Islet of Langerhans (tissue), 1 donor: Measurements from ENCODE around the gene PML.
"Not testable (repeated sequence)": the region's sequence is repeated elsewhere in the genome, so short reads cannot be mapped to it uniquely, and the experiment has no call there.

ENCODE experiments used
- FAIRE-seq: peaks from one replicate; lab custom pipeline; 2011; peaks lifted over from hg19 to GRCh38; lab: Jason Lieb, UNC

Gene PML

GRCh38 chr15:73959801-73960200, 34.7 kb upstream of the PML start:
- no peak for FAIRE-seq

- not testable (repeated sequence) for FAIRE-seq
Observed at GRCh38 chr15:73960472-73961070, 33.9 kb upstream of the PML start.

GRCh38 chr15:73962433-73962832, 32.1 kb upstream of the PML start:
- FAIRE-seq = no peak

- FAIRE-seq = no peak
Observed at GRCh38 chr15:73964736-73965093, 29.8 kb upstream of the PML start.

DNA sequence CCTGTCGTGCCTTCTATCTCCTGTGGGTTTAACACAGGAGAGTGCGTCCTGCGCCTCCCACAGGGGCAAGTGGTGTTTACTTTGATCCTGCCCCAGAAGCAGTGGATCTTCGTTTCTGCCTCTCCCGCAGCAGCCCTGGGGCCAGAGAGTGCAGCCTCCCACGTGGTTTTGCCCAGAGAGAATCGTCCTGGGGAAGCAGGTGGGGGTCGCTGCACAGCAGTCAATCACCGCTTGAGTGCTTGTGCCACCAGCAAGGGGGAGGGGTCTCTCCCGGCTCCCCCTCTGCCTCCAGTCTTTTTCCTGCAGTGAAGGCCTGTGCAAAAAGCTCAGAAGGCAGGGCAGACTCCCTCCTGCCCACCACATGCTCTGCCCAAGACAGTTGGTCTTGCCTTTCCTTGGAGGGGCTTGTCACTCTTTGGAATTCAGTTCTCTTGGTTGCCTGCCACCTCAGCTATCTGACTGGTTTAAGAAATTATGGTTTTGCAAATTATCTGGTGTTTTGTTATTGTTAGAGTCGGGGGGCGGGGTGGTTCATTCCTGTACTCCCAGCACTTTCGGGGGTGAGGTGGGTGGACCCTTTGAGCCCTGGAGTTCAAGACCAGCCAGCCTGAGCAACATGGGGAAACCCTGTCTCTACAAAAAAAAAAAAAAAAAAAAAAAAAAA, 29.3 kb upstream of the PML start:
- no peak for FAIRE-seq

- FAIRE-seq = no peak
Observed at GRCh38 chr15:73965758-73966113, 28.8 kb upstream of the PML start.

- FAIRE-seq = no peak
Observed at GRCh38 chr15:73968461-73968860, 26.1 kb upstream of the PML start.

- no peak for FAIRE-seq
Observed at GRCh38 chr15:73969151-73969759, 25.3 kb upstream of the PML start.

- FAIRE-seq = no peak
Observed at GRCh38 chr15:73972984-73973682, 21.4 kb upstream of the PML start.

- not testable (repeated sequence) for FAIRE-seq
Observed at GRCh38 chr15:73973683-73974200, 20.8 kb upstream of the PML start.

DNA sequence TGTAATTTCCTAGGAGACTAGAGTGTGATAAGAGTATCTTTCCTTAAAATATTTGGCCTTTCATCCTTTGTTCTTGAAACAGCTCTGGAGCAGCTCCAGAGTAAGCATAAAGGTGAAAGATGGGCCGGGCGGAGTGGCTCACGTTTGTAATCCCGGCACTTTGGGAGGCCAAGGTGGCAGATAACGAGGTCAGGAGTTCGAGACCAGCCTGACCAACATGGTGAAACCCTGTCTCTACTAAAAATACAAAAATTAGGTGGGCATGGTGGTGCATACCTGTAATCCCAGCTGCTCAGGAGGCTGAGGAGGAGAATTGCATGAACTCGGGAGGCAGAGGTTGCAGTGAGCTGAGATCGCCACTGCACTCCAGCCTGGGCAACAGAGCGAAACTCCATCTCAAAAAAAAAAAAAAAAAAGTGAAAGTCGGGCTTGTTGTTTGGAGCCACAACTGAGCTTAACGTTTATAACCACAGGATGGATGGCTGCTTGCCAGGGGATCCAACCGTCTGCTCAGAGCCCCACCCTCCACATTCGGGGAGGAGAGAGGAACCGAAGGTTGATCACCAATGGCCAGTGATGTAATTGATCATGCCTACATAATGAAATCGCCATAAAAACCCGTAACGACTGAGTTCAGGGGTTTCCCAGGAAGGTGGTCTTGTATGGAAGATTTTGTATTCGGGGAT, 18.9 kb upstream of the PML start:
- FAIRE-seq = not testable (repeated sequence)

- FAIRE-seq = no peak
Observed at GRCh38 chr15:73978896-73979295, 15.6 kb upstream of the PML start.

DNA sequence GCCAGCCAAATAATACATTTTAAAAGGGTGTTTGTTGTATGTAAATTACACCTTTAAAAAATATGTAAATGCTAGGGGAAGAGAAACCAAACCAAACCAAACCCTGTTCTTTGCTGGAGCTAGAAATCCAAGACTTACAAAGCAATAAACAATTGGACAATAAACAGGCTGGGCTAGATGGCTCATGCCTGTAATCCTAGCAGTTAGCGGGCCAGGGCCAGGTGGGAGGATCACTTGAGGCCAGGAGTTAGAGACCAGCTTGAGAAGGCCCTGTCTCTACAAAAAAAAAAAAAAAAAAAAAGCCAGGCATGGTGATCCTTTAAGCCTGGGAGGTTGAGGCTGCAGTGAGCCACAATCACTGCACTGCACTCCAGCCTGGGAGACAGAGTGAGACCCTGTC, 14.9 kb upstream of the PML start:
- FAIRE-seq = no peak

DNA sequence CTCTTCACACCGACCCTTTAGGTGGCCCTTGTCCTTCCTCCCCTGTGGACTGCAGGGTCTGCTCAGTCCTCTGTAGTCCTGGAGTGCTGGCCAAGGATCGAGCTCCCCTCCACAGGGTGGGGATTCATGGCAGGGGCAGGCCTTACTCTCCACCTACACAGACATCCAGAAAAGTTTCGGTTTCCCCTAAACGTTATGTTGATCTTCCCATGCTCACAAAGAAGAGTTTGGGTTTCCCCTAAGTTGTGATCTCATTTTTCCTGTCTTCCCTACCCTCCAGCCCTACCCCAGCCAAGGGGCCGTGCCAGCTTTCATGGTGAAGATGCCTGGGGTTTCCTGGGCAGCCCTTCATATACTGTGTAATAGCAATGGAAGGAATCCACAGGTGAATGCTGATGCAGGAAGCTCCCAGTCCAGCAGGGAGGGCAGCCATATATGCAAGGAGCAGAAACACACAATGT, 12.7 kb upstream of the PML start:
- FAIRE-seq = no peak

DNA sequence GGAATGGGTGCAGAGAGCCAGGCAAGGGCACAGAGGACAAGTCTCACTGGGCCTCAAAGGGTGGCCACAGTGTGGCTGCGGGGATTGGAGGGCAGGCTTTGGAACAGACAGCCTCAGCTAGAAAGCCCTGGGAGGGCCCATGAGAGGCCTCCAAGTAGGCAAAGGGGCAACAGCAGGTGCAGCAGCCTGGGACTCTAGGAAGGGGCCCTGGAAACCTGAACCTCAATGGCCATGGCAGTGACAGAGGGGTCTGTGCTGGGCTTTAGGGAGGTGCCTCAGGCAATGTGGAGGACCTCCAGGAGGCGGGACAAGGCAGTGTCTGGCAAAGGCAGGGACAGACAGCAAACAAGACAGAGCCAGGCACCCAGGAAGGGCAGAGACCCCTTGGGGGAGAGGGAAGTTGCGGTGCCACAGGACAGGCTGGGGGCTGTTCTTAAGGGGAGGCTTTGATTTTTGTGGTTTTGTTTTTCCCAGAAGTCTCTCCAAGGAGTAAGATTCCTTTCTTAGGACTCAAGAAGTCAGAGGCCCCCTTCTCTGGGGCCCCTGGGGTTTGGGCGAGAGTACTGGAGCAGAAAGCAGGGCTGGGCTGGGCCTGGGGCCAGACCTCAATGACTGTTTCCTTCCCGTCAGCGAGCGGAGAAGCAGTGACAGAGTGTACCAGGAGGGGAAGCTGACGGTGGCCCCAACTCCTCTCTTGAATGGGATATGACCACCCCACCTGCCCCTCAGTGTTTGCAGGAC, 12.1 kb upstream of the PML start:
- FAIRE-seq = no peak

DNA sequence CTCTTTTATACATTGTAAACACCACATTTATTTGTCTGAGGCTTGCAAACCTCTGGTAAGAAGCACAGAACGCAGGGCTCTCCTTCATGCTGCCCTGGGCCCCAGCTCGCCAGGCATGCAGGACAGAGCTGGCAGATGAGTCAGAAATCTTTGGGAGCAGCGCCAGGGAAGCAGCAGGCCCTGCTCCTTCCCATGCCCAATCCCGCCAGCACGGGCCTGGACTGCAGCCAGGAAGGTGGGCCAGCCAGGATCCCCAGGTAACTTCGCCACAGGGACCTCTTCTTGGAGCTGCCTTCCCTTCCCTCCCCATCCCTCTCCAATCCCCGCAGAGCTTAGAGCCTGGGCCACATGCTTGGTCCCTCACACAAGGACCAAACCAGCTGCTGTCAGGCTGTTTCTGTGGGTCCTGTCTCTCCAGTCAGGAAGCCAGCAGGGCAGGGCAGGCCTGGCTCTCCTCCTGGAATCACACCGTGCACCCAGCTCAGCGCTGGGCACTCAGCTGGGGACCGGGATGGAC, 11.2 kb upstream of the PML start:
- FAIRE-seq = no peak

GRCh38 chr15:73983773-73984172, 10.7 kb upstream of the PML start:
- no peak for FAIRE-seq

GRCh38 chr15:73984208-73984979, 10.1 kb upstream of the PML start:
- FAIRE-seq = no peak

GRCh38 chr15:73985101-73985873, 9.2 kb upstream of the PML start:
- FAIRE-seq = no peak
